Fibroblast of lung (primary cell): ENCODE data around the gene PF4V1.

Source experiments
- EZH2 ChIP-seq: IDR thresholded peaks from 2 replicates; pipeline ENCODE4 v1.5.1; 2012; ENCODE audit warnings: low read length, control low read depth, mild to moderate bottlenecking; ENCODE audit errors: missing control alignments
- TF ChIP-seq, protein P1 (sequence below), 2 donors: IDR thresholded peaks in 1 of 2; conservative IDR thresholded peaks in 1 of 2; 1 replicate in 1 of 2; 2 replicates in 1 of 2; pipeline ENCODE4 v1.5.1; 2011 to 2012; ENCODE audit warnings: low read length in 2 of 2, control low read depth in 1 of 2, inconsistent platforms in 1 of 2, low read depth in 1 of 2, mild to moderate bottlenecking in 1 of 2

DNA sequence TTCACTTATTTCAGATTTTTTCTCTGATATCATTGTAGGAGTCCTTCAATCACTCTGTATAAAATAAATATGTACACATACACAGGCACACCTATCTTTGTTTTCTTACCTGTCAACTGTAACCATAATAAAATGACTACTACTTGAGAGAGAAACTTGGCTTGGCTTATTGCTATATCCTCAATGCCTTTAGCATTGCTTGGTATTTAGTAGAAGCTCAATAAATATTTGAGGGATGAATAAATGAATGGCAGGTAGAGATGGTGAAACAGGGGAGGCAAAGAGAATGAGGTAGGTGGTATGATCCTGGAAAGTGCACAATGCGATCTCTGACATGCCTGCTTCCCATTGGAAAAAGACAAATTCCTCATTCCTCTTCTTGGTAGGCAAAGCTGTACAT lies 38.4 kb upstream of the PF4V1 start:
- TF ChIP-seq, protein P1, sequence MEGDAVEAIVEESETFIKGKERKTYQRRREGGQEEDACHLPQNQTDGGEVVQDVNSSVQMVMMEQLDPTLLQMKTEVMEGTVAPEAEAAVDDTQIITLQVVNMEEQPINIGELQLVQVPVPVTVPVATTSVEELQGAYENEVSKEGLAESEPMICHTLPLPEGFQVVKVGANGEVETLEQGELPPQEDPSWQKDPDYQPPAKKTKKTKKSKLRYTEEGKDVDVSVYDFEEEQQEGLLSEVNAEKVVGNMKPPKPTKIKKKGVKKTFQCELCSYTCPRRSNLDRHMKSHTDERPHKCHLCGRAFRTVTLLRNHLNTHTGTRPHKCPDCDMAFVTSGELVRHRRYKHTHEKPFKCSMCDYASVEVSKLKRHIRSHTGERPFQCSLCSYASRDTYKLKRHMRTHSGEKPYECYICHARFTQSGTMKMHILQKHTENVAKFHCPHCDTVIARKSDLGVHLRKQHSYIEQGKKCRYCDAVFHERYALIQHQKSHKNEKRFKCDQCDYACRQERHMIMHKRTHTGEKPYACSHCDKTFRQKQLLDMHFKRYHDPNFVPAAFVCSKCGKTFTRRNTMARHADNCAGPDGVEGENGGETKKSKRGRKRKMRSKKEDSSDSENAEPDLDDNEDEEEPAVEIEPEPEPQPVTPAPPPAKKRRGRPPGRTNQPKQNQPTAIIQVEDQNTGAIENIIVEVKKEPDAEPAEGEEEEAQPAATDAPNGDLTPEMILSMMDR (conservative IDR thresholded peaks at IDR 0.05 in 1 of 2, IDR thresholded peaks at IDR 0.05 in 1 of 2; ENCODE audit: low read depth in 1 of 2, low read length in 2 of 2): no peak
- TF ChIP-seq EZH2: no peak
